ENCODE measurements around the gene CHPF. TPM values are rescaled to one million over a fixed set of nuclear protein-coding genes. Genes with fewer than 3 reads are reported as not detected.
A peak's percentile ranks its signal among the peaks of the same experiment; 100 is the strongest.

CHPF gene
- total RNA-seq, 1 donor from 2014 or later, result 285 TPM

DNA sequence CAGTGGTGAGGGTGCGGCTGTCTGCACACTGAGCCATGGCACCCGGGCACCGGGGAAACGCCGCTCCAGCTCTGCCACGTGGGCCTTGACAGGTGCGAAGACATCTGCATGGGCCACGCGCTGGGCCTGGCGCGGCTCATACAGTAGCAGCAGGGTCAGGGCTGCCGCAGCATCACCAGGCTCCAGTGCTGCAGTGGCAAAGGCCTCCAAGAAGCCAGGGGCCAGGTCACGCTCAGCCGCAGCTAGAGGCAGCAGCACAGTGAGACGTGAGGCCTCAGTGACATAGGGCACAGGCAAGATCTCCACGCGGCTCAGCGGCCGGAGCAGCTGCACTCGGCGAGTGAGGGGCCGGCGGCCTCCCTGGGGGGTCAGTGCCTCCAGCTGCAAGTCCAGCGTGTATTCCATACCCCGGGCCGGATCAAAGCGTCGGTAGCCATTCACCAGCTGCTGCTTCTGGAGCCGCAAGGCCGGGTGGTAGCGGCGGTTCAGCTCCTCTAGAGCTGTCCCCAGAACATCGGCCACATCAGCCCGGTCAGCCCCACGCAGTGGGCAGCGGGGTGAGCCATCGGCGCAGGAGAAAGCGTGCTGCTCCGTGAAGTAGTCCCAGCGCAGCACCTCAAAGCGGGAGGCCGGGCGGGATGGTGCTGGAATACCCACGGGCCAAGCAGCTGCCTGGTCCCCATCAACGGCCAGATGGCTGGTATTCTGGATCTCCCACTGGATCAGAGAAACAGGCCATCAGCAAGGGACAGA, 3.5 kb downstream of the CHPF start:
- no peak overlapping the region for H3K4me3 ChIP-seq (ENCODE audit: low read depth, low read length)
- no peak for DNase-seq (ENCODE audit: low read depth)
- peaks cover 5% of the 10 kb centered on the region for H3K36me3 ChIP-seq (ENCODE audit: control insufficient read depth, insufficient read depth, low read length)
- no peaks in the 10 kb centered on the region for H3K27me3 ChIP-seq (ENCODE audit: control insufficient read depth, insufficient read depth, low read length)
- TF ChIP-seq, protein P1, sequence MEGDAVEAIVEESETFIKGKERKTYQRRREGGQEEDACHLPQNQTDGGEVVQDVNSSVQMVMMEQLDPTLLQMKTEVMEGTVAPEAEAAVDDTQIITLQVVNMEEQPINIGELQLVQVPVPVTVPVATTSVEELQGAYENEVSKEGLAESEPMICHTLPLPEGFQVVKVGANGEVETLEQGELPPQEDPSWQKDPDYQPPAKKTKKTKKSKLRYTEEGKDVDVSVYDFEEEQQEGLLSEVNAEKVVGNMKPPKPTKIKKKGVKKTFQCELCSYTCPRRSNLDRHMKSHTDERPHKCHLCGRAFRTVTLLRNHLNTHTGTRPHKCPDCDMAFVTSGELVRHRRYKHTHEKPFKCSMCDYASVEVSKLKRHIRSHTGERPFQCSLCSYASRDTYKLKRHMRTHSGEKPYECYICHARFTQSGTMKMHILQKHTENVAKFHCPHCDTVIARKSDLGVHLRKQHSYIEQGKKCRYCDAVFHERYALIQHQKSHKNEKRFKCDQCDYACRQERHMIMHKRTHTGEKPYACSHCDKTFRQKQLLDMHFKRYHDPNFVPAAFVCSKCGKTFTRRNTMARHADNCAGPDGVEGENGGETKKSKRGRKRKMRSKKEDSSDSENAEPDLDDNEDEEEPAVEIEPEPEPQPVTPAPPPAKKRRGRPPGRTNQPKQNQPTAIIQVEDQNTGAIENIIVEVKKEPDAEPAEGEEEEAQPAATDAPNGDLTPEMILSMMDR (IDR thresholded peaks at IDR 0.05; ENCODE audit: insufficient read depth, low read length, poor library complexity, severe bottlenecking), result no peak

DNA sequence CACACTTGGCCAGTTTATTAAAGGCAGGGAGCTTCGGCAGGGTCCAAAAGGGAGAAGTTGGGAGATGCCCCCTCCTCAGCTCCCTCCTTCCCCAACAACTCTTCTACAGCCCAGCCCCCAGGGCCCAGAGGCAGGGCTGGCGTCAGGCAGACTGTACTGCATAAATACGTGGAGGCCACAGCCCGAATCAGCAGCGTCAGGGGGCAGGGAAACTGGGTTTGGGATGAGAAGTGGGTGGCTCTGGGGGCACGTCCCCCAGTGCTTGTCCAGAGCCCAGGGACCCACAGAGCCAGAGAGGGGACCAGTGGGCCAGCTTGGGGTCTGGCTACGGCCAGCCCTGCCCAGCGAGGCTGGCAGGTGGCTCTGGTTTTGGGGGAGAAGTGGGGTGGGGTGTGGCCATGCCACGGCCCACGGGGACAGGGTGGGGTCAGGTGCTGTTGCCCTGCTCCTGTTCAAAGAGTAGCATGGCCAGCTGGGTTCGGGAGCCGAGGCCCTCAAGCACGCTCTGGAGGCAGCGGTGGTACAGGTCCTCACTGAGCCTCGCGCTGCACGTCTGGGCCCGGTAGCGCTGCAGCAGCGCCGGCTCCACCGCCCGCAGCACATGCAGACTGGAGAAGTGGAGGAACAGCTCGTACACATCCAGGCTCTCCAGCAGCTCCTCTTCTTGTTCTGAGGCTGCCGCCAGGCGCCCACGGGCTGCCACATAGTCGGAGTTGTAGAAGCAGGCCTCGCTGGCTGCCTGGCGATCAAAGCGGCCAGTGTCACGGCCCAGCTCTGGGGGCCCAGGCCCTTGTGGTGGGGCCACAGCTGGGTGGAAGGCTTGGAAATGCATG, 4.4 kb downstream of the CHPF start:
- Histone ChIP-seq H3K4me3 (ENCODE audit: low read depth, low read length) (no peak overlapping the region), H3K36me3 (ENCODE audit: control insufficient read depth, insufficient read depth, low read length) (peaks cover 5% of the 10 kb centered on the region), H3K27me3 (ENCODE audit: control insufficient read depth, insufficient read depth, low read length) (no peaks in the 10 kb centered on the region)
- DNase-seq (ENCODE audit: low read depth), result no peak
- TF ChIP-seq, protein P1 (IDR thresholded peaks at IDR 0.05; ENCODE audit: insufficient read depth, low read length, poor library complexity, severe bottlenecking), result no peak

DNA sequence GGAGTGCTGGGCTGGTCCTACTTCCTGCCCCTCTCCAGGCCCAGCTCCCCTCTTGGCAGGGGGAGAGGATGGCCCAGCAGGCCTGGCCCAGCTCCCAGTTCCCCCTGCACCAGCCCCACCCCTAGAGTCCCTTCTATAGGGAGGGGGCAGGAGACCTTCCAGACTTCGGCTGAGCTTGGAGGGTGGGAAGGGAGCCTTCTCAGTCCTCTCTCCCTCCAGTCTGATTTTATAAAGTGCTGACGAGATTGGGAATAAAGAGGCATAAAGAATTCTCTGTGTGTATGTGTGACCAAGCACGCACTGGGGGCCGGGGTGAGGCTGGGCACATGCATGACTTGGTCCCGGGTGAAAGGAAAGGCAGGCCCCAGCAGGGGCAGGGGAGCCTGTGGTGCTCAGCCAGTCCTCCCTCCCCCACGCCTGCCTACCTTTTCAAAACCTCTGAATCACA, 5.1 kb downstream of the CHPF start:
- no peak overlapping the region for H3K4me3 ChIP-seq (ENCODE audit: low read depth, low read length)
- no peak for DNase-seq (ENCODE audit: low read depth)
- TF ChIP-seq, protein P1 (IDR thresholded peaks at IDR 0.05; ENCODE audit: insufficient read depth, low read length, poor library complexity, severe bottlenecking), result no peak
- H3K27me3 ChIP-seq (ENCODE audit: control insufficient read depth, insufficient read depth, low read length), result no peaks in the 10 kb centered on the region
- H3K36me3 ChIP-seq (ENCODE audit: control insufficient read depth, insufficient read depth, low read length), result peaks cover 5% of the 10 kb centered on the region

DNA sequence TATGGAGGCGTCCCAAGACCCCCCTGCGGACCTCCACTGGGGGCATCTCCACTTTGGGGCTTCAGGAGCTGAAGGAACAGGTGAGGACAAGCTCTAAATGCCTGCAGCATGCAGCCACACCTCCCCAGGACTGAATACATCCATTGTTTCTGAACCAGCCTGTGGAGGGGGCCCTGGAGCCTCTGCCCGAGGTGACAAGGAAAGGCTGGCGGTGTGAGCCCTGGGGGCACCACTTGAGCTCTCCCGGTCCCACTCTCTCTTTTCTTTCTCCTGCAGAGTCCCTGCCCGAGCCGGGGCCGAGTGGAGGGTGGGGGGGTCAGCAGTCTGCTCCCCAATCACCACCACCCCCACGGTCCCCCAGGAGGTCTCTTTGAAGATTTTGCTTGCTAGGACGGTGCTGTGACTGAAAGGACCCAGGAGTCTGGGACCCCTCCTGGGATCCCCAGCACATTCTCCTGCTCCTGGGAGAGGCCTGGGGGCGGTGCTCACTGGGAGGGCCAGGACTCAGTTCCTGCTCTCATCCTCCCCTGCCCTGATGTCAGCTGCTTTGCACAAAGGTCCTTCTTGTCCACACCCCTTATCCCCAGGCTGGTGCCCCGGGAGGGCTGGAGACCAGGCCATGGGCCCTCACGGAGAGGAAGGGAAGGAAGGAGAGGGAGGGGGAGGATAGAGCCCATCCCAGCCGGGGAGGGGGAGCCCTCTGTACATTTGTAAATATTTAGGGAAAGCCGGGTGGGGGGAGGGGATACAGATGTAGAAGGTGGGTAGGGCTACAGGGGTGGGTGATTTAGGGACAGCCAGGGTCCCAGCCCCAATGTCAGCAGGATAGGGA, 5.7 kb downstream of the CHPF start:
- H3K4me3 ChIP-seq (ENCODE audit: low read depth, low read length), result no peak overlapping the region
- peaks cover 5% of the 10 kb centered on the region for H3K36me3 ChIP-seq (ENCODE audit: control insufficient read depth, insufficient read depth, low read length)
- H3K27me3 ChIP-seq (ENCODE audit: control insufficient read depth, insufficient read depth, low read length), result peaks cover 3% of the 10 kb centered on the region
- no peak for DNase-seq (ENCODE audit: low read depth)
- TF ChIP-seq, protein P1 (IDR thresholded peaks at IDR 0.05; ENCODE audit: insufficient read depth, low read length, poor library complexity, severe bottlenecking), result peak; percentile 18

DNA sequence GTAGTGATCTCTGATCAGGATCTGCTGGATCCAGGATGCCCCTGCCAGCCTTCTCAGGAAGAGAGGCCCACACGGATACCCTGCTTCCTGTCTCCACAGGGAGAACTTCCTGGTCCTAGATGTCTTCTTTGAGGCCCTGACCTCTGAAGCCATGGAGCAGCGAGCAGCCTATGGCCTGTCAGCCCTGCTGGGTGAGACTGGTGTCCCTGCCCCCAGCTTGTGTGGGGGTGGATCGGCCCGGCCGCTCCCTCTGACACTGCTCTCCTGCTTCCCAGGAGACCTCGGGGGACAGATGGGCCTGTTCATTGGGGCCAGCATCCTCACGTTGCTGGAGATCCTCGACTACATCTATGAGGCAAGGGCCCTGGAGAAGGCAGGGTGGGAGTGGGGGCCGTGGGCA, 6.6 kb downstream of the CHPF start:
- Histone ChIP-seq H3K27me3 (ENCODE audit: control insufficient read depth, insufficient read depth, low read length) (peaks cover 11% of the 10 kb centered on the region), H3K4me3 (ENCODE audit: low read depth, low read length) (no peak overlapping the region), H3K36me3 (ENCODE audit: control insufficient read depth, insufficient read depth, low read length) (peaks cover 5% of the 10 kb centered on the region)
- TF ChIP-seq, protein P1 (IDR thresholded peaks at IDR 0.05; ENCODE audit: insufficient read depth, low read length, poor library complexity, severe bottlenecking), result no peak
- DNase-seq (ENCODE audit: low read depth), result no peak
